Liver (tissue), 3 donors: ENCODE data around the gene EPN3.

ENCODE experiments used
- FOXA1 ChIP-seq: IDR thresholded peaks from 2 replicates; pipeline ENCODE4 v1.6.1; 2016; ENCODE audit warnings: antibody characterized with exemption
- SP1 ChIP-seq: IDR thresholded peaks from 2 replicates; pipeline ENCODE4 v1.6.1; 2018; ENCODE audit warnings: antibody characterized with exemption, mild to moderate bottlenecking
- TAF1 ChIP-seq: conservative IDR thresholded peaks from 2 replicates; pipeline ENCODE4 v1.6.1; 2016; ENCODE audit warnings: antibody characterized with exemption, mild to moderate bottlenecking
- YY1 ChIP-seq: IDR thresholded peaks from 2 replicates; pipeline ENCODE4 v1.6.1; 2016; ENCODE audit warnings: antibody characterized with exemption, mild to moderate bottlenecking
- TF ChIP-seq, protein P1 (sequence below): IDR thresholded peaks from 2 replicates; pipeline ENCODE4 v1.6.1; 2016; ENCODE audit warnings: antibody characterized with exemption, mild to moderate bottlenecking
- TF ChIP-seq, protein P2 (sequence below): fragments of 150-350 bp; IDR thresholded peaks from 2 replicates; pipeline ENCODE4 v1.5.1; 2017; ENCODE audit warnings: improper control_type of control experiment, low read depth, low read length; ENCODE audit not compliant: missing input control
- TF ChIP-seq, protein P3 (sequence below): IDR thresholded peaks from 2 replicates; pipeline ENCODE4 v1.6.1; 2016; ENCODE audit warnings: antibody characterized with exemption
- donor health status: healthy.
- donor health status: healthy.

DNA sequence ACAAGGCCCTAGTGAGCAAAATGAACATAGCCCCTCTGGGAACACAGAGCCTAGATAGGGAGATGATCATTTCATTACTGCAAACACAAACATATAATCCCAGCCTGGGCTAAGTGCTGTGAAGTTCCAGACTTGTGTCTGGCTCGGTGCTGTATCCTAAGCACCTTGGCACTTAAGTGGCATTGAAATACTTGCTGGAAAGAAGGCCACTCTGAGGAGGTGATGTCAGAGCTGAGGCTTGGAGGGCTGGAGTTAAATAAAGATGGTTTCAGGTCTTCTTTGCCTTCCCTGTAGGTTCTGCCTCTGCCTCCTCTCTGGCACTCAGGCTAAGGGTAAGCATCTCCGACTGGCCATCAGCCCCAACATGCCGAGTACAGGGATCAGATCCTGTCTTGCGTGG is 25.6 kb downstream of the EPN3 start:
- TF ChIP-seq, protein P1, sequence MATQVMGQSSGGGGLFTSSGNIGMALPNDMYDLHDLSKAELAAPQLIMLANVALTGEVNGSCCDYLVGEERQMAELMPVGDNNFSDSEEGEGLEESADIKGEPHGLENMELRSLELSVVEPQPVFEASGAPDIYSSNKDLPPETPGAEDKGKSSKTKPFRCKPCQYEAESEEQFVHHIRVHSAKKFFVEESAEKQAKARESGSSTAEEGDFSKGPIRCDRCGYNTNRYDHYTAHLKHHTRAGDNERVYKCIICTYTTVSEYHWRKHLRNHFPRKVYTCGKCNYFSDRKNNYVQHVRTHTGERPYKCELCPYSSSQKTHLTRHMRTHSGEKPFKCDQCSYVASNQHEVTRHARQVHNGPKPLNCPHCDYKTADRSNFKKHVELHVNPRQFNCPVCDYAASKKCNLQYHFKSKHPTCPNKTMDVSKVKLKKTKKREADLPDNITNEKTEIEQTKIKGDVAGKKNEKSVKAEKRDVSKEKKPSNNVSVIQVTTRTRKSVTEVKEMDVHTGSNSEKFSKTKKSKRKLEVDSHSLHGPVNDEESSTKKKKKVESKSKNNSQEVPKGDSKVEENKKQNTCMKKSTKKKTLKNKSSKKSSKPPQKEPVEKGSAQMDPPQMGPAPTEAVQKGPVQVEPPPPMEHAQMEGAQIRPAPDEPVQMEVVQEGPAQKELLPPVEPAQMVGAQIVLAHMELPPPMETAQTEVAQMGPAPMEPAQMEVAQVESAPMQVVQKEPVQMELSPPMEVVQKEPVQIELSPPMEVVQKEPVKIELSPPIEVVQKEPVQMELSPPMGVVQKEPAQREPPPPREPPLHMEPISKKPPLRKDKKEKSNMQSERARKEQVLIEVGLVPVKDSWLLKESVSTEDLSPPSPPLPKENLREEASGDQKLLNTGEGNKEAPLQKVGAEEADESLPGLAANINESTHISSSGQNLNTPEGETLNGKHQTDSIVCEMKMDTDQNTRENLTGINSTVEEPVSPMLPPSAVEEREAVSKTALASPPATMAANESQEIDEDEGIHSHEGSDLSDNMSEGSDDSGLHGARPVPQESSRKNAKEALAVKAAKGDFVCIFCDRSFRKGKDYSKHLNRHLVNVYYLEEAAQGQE = no peak
- TF ChIP-seq, protein P2, sequence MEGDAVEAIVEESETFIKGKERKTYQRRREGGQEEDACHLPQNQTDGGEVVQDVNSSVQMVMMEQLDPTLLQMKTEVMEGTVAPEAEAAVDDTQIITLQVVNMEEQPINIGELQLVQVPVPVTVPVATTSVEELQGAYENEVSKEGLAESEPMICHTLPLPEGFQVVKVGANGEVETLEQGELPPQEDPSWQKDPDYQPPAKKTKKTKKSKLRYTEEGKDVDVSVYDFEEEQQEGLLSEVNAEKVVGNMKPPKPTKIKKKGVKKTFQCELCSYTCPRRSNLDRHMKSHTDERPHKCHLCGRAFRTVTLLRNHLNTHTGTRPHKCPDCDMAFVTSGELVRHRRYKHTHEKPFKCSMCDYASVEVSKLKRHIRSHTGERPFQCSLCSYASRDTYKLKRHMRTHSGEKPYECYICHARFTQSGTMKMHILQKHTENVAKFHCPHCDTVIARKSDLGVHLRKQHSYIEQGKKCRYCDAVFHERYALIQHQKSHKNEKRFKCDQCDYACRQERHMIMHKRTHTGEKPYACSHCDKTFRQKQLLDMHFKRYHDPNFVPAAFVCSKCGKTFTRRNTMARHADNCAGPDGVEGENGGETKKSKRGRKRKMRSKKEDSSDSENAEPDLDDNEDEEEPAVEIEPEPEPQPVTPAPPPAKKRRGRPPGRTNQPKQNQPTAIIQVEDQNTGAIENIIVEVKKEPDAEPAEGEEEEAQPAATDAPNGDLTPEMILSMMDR = no peak
- TF ChIP-seq TAF1 (no peak), FOXA1 (no peak), SP1 (no peak), YY1 (no peak)
- TF ChIP-seq, protein P3, sequence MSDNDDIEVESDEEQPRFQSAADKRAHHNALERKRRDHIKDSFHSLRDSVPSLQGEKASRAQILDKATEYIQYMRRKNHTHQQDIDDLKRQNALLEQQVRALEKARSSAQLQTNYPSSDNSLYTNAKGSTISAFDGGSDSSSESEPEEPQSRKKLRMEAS = no peak
